MCF 10A (cell line): ENCODE measurements around the gene MARCO. TPM values are rescaled to one million over a fixed set of nuclear protein-coding genes. Genes with fewer than 3 reads are reported as not detected.

Source experiments
- BruUV-seq: library from RNA; stranded (reverse); fragments of 400-500 nt; replicated peaks from 2 replicates; lab custom pipeline; 2021; lab: Mats Ljungman, UMichigan
- CTCF ChIA-PET: fragments of 300-600 bp; sonication (Branson Sonifier 250); formaldehyde crosslinking; extraction: SDS; loops from one replicate; lab custom pipeline; 2021; ENCODE audit warnings: antibody characterized with exemption, inconsistent platforms; lab: Yijun Ruan, JAX
- POLR2A ChIA-PET: fragments of 300-600, 350-650 bp; sonication (Branson Sonifier 250); formaldehyde crosslinking; extraction: SDS; loops from one replicate; lab custom pipeline; 2020; ENCODE audit warnings: antibody characterized with exemption, inconsistent platforms; lab: Yijun Ruan, JAX
- DNase-seq: peaks from one replicate; pipeline ENCODE4 v3.0.0-alpha.2; 2018; ENCODE audit not compliant: unreplicated experiment
- H3K27ac Mint-ChIP-seq: one replicate; pipeline ENCODE4 v1.8.0; 2022; ENCODE audit warnings: mild to moderate bottlenecking, low read depth, mixed read lengths; ENCODE audit not compliant: unreplicated experiment
- H3K27me3 Mint-ChIP-seq: one replicate; pipeline ENCODE4 v1.8.0; 2022; ENCODE audit warnings: mixed read lengths; ENCODE audit not compliant: insufficient read depth, unreplicated experiment
- H3K36me3 Mint-ChIP-seq: one replicate; pipeline ENCODE4 v1.8.0; 2022; ENCODE audit warnings: mild to moderate bottlenecking, moderate library complexity, mixed read lengths; ENCODE audit not compliant: insufficient read depth, unreplicated experiment
- H3K4me1 Mint-ChIP-seq: one replicate; pipeline ENCODE4 v1.8.0; 2022; ENCODE audit warnings: mixed read lengths; ENCODE audit not compliant: insufficient read depth, unreplicated experiment
- H3K4me3 Mint-ChIP-seq: one replicate; pipeline ENCODE4 v1.8.0; 2022; ENCODE audit warnings: mild to moderate bottlenecking, moderate library complexity, mixed read lengths; ENCODE audit not compliant: unreplicated experiment
- H3K9me3 Mint-ChIP-seq: one replicate; pipeline ENCODE4 v1.8.0; 2022; ENCODE audit warnings: mixed read lengths; ENCODE audit not compliant: unreplicated experiment
- CTCF ChIP-seq: fragments of 200-600 bp; IDR thresholded peaks from one replicate; pipeline ENCODE4 v1.8.0; 2022; ENCODE audit warnings: antibody characterized with exemption, mild to moderate bottlenecking; ENCODE audit not compliant: unreplicated experiment
- intact Hi-C: fragments of 100-400 bp; cut with micrococcal nuclease; formaldehyde crosslinking; loops from 2 replicates; pipeline ENCODE4 v1.14.1; 2022
- total RNA-seq: library from RNA; stranded (reverse); gene quantifications from 2 replicates; pipeline ENCODE4 v1.2.3, GENCODE V29; 2022

The MARCO gene
- total RNA-seq, 1 experiment from 2014 or later = 1.5 TPM

DNA sequence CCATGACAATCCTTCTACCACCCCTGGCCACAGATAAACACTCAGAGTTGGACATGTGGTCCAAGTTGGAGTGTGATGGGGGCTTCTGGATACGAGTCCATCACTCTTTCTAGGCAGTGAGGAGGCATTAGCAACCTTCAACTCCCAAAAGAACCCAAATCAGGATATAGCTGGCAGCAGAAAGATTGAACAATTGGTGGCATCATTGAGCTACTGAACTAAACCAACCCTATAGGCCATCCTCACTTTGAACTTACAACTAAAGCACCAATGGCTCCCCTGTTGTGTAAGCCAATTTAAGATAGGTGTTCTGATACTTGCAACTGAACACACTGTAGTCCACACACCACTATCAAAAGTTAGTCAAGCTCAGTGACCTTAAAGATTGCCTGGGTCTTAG is 24.0 kb upstream of the MARCO start:
- Mint-ChIP-seq H3K9me3 (no peaks in the 10 kb centered on the region), H3K27ac (no peak overlapping the region), H3K4me3 (no peak overlapping the region), H3K4me1 (peaks cover 9% of the 10 kb centered on the region), H3K36me3 (peaks cover 5% of the 10 kb centered on the region), H3K27me3 (no peaks in the 10 kb centered on the region)
- ChIA-PET CTCF (interaction anchor here (1.4 kb wide), 2 partner anchors 34 to 558 kb away, joined by 3 to 4 read pairs; no protein-coding TSS in a partner anchor), POLR2A (interaction anchor here (1.0 kb wide), 1 partner anchor 469 kb away, joined by 3 read pairs; no protein-coding TSS in a partner anchor)
- BruUV-seq = no TSS peak
- no peak for TF ChIP-seq CTCF
- DNase-seq = peak; percentile 21
- intact Hi-C loops = loop anchor here (10.0 kb wide), 1 partner anchor 87 kb away; no protein-coding TSS in a partner anchor

DNA sequence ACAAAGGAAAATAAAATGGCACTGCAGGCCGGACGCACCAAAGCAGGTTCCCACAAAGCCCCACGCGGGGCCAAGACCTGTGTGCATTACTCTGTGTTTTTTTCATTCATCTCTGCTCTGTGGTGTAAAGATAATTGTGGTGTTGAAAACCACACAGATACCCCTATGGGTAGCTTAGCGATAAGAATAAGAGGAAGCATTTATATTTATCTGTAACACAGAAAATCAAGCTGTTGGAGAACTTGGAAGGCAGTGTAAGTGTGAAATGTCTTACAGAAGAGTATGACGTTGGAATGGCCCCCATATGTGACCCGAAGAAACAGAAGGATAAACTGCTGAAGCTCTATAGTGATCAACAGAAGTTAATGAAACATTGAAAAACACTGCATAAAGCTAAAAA is 20.3 kb upstream of the MARCO start:
- Mint-ChIP-seq H3K27me3 (peaks cover 11% of the 10 kb centered on the region), H3K36me3 (no peaks in the 10 kb centered on the region), H3K27ac (no peak overlapping the region), H3K4me1 (no peaks in the 10 kb centered on the region), H3K9me3 (no peaks in the 10 kb centered on the region), H3K4me3 (no peak overlapping the region)
- CTCF ChIA-PET = no interaction called here
- no peak for DNase-seq
- no peak for TF ChIP-seq CTCF
- POLR2A ChIA-PET = no interaction called here
- intact Hi-C loops = no loop called here
- no TSS peak for BruUV-seq

DNA sequence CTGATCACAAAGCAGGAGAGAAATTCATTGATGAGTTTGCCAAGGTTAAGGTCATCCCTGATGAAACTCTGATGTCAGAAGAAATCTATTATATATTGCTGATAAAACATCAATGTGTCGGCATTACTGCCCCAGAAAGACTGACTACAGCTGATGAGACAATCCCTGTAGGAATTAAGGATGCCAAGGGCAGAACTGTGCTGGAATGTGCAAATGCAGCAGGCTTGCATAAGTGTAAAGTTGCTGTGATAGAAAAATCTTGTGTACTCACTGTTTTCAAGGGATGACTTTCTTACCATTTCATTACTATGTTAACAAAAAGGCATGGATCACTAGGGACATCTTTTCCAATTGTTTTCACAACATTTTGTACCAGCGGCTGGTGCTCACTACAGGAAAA is 19.7 kb upstream of the MARCO start:
- Mint-ChIP-seq H3K27me3 (peaks cover 11% of the 10 kb centered on the region), H3K36me3 (no peaks in the 10 kb centered on the region), H3K27ac (no peak overlapping the region), H3K4me3 (no peak overlapping the region), H3K9me3 (no peaks in the 10 kb centered on the region), H3K4me1 (no peaks in the 10 kb centered on the region)
- no peak for TF ChIP-seq CTCF
- no TSS peak for BruUV-seq
- ChIA-PET CTCF (no interaction called here), POLR2A (no interaction called here)
- no peak for DNase-seq
- intact Hi-C loops = no loop called here

GRCh38 chr2:118923371-118923770 is 18.6 kb upstream of the MARCO start:
- no peak for TF ChIP-seq CTCF
- CTCF ChIA-PET = interaction anchor here (0.7 kb wide), 1 partner anchor 23 kb away, joined by 3 read pairs; no protein-coding TSS in a partner anchor
- H3K9me3 Mint-ChIP-seq = no peaks in the 10 kb centered on the region
- no peaks in the 10 kb centered on the region for H3K4me1 Mint-ChIP-seq
- POLR2A ChIA-PET = no interaction called here
- no peak for DNase-seq
- H3K27me3 Mint-ChIP-seq = peaks cover 11% of the 10 kb centered on the region
- H3K36me3 Mint-ChIP-seq = no peaks in the 10 kb centered on the region
- no peak overlapping the region for H3K27ac Mint-ChIP-seq
- intact Hi-C loops = no loop called here
- no peak overlapping the region for H3K4me3 Mint-ChIP-seq
- no TSS peak for BruUV-seq
